ENCODE measurements around the gene HIGD1C.
"Not testable (repeated sequence)": the region's sequence is repeated elsewhere in the genome, so short reads cannot be mapped to it uniquely, and the experiment has no call there.

The HIGD1C gene

GRCh38 chr12:50986966-50987737 is 34.8 kb downstream of the HIGD1C start:
- peak in 1 of 2 donors; percentile 36 for ATAC-seq

GRCh38 chr12:50988051-50988450 is 35.7 kb downstream of the HIGD1C start:
- no peak for ATAC-seq

GRCh38 chr12:50988871-50989270 is 36.5 kb downstream of the HIGD1C start:
- ATAC-seq = no peak

- ATAC-seq = no peak
Measured at GRCh38 chr12:50990147-50990727, 37.9 kb downstream of the HIGD1C start.

DNA sequence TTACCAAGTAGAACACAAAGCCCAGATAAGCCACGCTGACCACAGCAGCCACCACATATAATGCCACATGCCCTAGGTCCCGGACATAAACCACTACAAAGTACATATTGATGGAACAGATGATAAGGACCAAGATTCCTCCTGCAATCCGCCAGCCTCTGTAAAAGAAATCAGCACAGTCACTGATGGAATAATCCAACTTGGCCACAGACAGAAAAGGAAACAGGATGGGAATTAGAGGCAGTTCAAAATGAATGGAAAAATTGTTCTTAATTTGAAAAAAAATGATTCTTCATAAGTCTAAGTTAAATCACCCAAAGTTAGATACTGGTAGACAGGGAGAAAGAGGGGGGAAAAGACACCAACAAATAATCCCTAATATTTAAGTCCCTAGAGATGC is 38.4 kb downstream of the HIGD1C start:
- ATAC-seq = no peak

GRCh38 chr12:50991291-50991690 is 38.9 kb downstream of the HIGD1C start:
- ATAC-seq = no peak

GRCh38 chr12:50992819-50993218 is 40.5 kb downstream of the HIGD1C start:
- no peak for ATAC-seq

- peak in 1 of 2 donors; percentile 43 for ATAC-seq
Measured at GRCh38 chr12:50999093-50999492, 46.7 kb downstream of the HIGD1C start.

- ATAC-seq = peak in 1 of 2 donors; percentile 55
Measured at GRCh38 chr12:51000245-51000644, 47.9 kb downstream of the HIGD1C start.

GRCh38 chr12:51001799-51002198 is 49.5 kb downstream of the HIGD1C start:
- ATAC-seq = no peak

- ATAC-seq = no peak
Measured at GRCh38 chr12:51004504-51004903, 52.2 kb downstream of the HIGD1C start.

- ATAC-seq = no peak
Measured at GRCh38 chr12:51005030-51005429, 52.7 kb downstream of the HIGD1C start.

DNA sequence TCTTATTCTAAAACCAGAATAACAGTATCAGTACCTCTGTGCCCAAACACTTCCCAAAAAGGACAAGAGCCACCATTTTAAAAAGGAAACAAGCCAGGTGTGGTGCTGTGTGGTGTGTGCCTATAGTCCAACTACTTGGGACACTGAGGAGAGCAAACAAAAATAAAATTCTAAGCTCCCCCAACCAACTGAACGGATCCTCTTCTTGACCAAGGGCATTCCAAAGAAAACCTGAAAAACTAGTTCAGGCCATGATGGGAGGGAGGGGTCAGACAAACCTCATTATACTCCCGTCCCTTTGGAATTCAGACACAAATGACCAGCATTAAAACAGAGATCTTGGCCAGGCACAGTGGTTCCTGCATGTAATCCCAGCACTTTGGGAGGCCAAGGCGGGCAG is 53.3 kb downstream of the HIGD1C start:
- ATAC-seq = no peak

DNA sequence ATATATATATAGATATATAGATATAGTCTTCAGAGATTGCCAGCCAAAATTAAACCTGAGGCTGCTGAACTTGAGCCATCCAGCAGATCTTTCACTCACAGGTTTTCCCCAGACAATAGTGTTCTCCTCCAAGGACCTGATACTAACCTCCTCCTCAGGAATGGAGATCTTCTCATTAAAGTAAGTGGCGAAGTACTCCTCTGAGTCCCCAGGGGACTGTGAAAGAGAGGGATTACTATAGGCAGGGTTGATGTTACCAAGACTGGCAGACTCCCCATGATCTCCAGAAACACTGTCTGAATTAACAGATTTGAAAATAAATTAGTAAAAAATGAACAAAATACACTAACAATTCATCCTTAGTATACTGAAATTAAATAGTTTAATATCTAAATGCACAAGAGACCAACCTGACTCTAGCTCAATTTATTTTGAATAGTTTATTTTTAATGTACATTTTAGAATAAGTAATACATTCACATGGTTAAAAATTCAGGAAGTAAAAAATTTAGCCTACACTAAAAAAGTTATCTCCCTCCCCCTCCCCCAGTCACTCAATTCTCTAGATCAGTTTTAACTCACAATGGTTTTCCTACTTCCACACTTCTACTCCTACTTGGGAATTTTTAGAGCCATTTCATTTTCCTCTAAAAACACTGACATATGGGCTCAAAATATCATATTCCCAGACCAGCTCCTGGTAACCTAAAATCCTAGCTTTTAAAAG is 56.1 kb downstream of the HIGD1C start:
- ATAC-seq = no peak

GRCh38 chr12:51009056-51009440 is 56.7 kb downstream of the HIGD1C start:
- peak; percentile 77 to 82 for ATAC-seq

GRCh38 chr12:51011955-51012354 is 59.6 kb downstream of the HIGD1C start:
- ATAC-seq = no peak

- no peak for ATAC-seq
Measured at GRCh38 chr12:51012570-51013236, 60.4 kb downstream of the HIGD1C start.

DNA sequence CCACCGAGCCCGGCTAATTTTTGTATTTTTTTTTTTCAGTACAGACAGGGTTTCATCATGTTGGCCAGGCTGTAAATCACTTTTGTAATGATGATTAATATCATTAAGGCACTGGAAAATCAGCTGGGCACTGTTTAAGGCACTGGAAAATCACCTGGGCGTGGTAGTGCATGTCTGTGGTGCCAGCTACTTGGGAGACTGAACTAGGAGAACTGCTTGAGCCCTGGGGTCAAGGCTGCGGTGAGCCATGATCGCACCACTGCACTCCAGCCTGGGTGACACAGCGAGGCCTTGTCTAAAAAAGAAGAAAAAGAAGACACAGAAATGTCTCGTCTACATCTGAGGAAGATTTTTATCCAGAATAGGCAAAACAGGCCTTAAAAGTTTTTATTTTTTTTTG is 61.1 kb downstream of the HIGD1C start:
- ATAC-seq = no peak

DNA sequence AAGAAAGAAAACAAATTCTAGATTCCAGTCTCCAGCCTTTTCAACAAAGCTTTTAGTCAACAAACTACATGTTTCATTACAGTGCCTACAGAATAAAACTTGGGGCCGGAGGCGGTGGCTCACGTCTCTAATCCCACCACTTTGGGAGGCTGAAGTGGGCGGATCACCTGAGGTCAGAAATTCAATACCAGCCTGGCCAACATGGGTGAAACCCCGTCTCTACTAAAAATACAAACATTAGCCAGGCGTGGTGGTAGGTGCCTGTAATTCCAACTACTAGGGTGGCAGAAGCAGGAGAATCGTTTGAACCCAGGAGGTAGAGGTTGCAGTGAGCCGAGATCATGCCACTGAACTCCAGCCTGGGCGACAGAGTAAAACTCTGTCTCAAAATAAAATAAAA is 62.1 kb downstream of the HIGD1C start:
- not testable (repeated sequence) for ATAC-seq

GRCh38 chr12:51017452-51017851 is 65.1 kb downstream of the HIGD1C start:
- no peak for ATAC-seq

- no peak for ATAC-seq
Measured at GRCh38 chr12:51018956-51019355, 66.6 kb downstream of the HIGD1C start.

DNA sequence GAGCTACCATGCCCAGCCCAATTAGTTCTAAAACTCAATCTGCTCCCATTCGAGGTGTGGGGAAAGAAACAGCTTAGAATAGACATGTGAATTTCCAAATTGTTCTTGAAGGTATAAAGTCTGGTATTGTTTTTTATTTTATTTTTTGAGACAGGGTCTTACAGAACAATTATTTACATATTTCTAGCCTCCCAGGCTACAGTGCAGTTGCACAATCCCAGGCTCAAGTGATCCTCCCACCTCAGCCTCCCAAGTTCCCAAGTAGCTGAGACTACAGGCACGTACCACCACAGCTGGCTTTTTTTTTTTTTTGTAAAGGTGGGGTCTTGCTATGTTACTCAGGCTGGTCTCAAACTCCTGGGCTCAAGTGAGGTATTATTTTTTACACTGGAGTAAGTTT is 67.6 kb downstream of the HIGD1C start:
- no peak for ATAC-seq
